ENCODE data around the gene MAFF.
A peak's percentile ranks its signal among the peaks of the same experiment; 100 is the strongest.

- TF ChIP-seq MAX (IDR thresholded peaks at IDR 0.05) (peak; percentile 67), SP1 (IDR thresholded peaks at IDR 0.05; ENCODE audit: low read depth) (no peak), YY1 (IDR thresholded peaks at IDR 0.05; ENCODE audit: extremely low read depth, insufficient replicate concordance, low read depth, low read length) (no peak), JUND (IDR thresholded peaks at IDR 0.05) (no peak)
- TF ChIP-seq, protein P1, sequence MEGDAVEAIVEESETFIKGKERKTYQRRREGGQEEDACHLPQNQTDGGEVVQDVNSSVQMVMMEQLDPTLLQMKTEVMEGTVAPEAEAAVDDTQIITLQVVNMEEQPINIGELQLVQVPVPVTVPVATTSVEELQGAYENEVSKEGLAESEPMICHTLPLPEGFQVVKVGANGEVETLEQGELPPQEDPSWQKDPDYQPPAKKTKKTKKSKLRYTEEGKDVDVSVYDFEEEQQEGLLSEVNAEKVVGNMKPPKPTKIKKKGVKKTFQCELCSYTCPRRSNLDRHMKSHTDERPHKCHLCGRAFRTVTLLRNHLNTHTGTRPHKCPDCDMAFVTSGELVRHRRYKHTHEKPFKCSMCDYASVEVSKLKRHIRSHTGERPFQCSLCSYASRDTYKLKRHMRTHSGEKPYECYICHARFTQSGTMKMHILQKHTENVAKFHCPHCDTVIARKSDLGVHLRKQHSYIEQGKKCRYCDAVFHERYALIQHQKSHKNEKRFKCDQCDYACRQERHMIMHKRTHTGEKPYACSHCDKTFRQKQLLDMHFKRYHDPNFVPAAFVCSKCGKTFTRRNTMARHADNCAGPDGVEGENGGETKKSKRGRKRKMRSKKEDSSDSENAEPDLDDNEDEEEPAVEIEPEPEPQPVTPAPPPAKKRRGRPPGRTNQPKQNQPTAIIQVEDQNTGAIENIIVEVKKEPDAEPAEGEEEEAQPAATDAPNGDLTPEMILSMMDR (IDR thresholded peaks at IDR 0.05 in 2 of 3, conservative IDR thresholded peaks at IDR 0.05 in 1 of 3; ENCODE audit: borderline replicate concordance in 1 of 3, insufficient read depth in 1 of 3, low read depth in 2 of 3, low read length in 2 of 3) = no peak
- TF ChIP-seq, protein P2, sequence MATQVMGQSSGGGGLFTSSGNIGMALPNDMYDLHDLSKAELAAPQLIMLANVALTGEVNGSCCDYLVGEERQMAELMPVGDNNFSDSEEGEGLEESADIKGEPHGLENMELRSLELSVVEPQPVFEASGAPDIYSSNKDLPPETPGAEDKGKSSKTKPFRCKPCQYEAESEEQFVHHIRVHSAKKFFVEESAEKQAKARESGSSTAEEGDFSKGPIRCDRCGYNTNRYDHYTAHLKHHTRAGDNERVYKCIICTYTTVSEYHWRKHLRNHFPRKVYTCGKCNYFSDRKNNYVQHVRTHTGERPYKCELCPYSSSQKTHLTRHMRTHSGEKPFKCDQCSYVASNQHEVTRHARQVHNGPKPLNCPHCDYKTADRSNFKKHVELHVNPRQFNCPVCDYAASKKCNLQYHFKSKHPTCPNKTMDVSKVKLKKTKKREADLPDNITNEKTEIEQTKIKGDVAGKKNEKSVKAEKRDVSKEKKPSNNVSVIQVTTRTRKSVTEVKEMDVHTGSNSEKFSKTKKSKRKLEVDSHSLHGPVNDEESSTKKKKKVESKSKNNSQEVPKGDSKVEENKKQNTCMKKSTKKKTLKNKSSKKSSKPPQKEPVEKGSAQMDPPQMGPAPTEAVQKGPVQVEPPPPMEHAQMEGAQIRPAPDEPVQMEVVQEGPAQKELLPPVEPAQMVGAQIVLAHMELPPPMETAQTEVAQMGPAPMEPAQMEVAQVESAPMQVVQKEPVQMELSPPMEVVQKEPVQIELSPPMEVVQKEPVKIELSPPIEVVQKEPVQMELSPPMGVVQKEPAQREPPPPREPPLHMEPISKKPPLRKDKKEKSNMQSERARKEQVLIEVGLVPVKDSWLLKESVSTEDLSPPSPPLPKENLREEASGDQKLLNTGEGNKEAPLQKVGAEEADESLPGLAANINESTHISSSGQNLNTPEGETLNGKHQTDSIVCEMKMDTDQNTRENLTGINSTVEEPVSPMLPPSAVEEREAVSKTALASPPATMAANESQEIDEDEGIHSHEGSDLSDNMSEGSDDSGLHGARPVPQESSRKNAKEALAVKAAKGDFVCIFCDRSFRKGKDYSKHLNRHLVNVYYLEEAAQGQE (IDR thresholded peaks at IDR 0.05; ENCODE audit: low read depth) = no peak
These were observed 20.8 kb upstream of the MAFF start for GRCh38 chr22:38180841-38181452.
